Mesothelial cell of epicardium (in vitro differentiated cells): ENCODE measurements around the gene LTBP4. TPM values are rescaled to one million over a fixed set of nuclear protein-coding genes. Genes with fewer than 3 reads are reported as not detected.

ENCODE experiments used
- DNase-seq, 2 experiments: peaks; one replicate each; pipeline ENCODE4 v3.0.0; 2021; ENCODE audit warnings: low spot score in 2 of 2; ENCODE audit not compliant: unreplicated experiment in 2 of 2
- H3K27ac Mint-ChIP-seq: 2 replicates; pipeline ENCODE4 v1.8.0; 2021; ENCODE audit warnings: mixed read lengths
- H3K27me3 Mint-ChIP-seq: 2 replicates; pipeline ENCODE4 v1.8.0; 2021; ENCODE audit warnings: low read depth, mixed read lengths
- H3K36me3 Mint-ChIP-seq: 2 replicates; pipeline ENCODE4 v1.8.0; 2021; ENCODE audit warnings: mixed read lengths
- H3K4me1 Mint-ChIP-seq: 2 replicates; pipeline ENCODE4 v1.8.0; 2021; ENCODE audit warnings: mixed read lengths
- H3K4me3 Mint-ChIP-seq: 2 replicates; pipeline ENCODE4 v1.8.0; 2021; ENCODE audit warnings: mild to moderate bottlenecking, moderate library complexity, mixed read lengths
- H3K9me3 Mint-ChIP-seq: 2 replicates; pipeline ENCODE4 v1.8.0; 2021; ENCODE audit warnings: mixed read lengths
- CTCF ChIP-seq: fragments of 200-600 bp; sonication (generic); IDR thresholded peaks from one replicate; pipeline ENCODE4 v1.5.0; 2021; ENCODE audit warnings: antibody characterized with exemption; ENCODE audit not compliant: unreplicated experiment
- total RNA-seq: library from RNA; stranded (reverse); gene quantifications from 3 replicates; pipeline ENCODE4 v1.2.1, GENCODE V29; 2021

Gene LTBP4
- total RNA-seq, 1 donor from 2014 or later, result 344 TPM

- no peaks in the 10 kb centered on the region for H3K9me3 Mint-ChIP-seq
- TF ChIP-seq CTCF, result no peak
- no peak for DNase-seq
- peaks cover 27% of the 10 kb centered on the region for H3K36me3 Mint-ChIP-seq
- no peak overlapping the region for H3K27ac Mint-ChIP-seq
- H3K27me3 Mint-ChIP-seq, result peaks cover 5% of the 10 kb centered on the region
- no peak overlapping the region for H3K4me3 Mint-ChIP-seq
- H3K4me1 Mint-ChIP-seq, result peaks cover 16% of the 10 kb centered on the region
These were observed 28.2 kb downstream of the LTBP4 start for GRCh38 chr19:40629346-40629745.

- peaks cover 21% of the 10 kb centered on the region for H3K36me3 Mint-ChIP-seq
- DNase-seq, result no peak
- peaks cover 13% of the 10 kb centered on the region for H3K4me1 Mint-ChIP-seq
- no peak overlapping the region for H3K27ac Mint-ChIP-seq
- H3K9me3 Mint-ChIP-seq, result no peaks in the 10 kb centered on the region
- H3K27me3 Mint-ChIP-seq, result peaks cover 9% of the 10 kb centered on the region
- no peak for TF ChIP-seq CTCF
- no peak overlapping the region for H3K4me3 Mint-ChIP-seq
These were observed 29.5 kb downstream of the LTBP4 start for GRCh38 chr19:40630571-40631160.

- peaks cover 13% of the 10 kb centered on the region for H3K4me1 Mint-ChIP-seq
- peaks cover 9% of the 10 kb centered on the region for H3K27me3 Mint-ChIP-seq
- no peaks in the 10 kb centered on the region for H3K9me3 Mint-ChIP-seq
- DNase-seq, result no peak
- H3K27ac Mint-ChIP-seq, result no peak overlapping the region
- no peak overlapping the region for H3K4me3 Mint-ChIP-seq
- H3K36me3 Mint-ChIP-seq, result peaks cover 8% of the 10 kb centered on the region
- TF ChIP-seq CTCF, result no peak
These were observed 31.3 kb downstream of the LTBP4 start for GRCh38 chr19:40632311-40633036.

- DNase-seq, result no peak
- no peak overlapping the region for H3K4me3 Mint-ChIP-seq
- peaks cover 8% of the 10 kb centered on the region for H3K36me3 Mint-ChIP-seq
- H3K27ac Mint-ChIP-seq, result no peak overlapping the region
- no peaks in the 10 kb centered on the region for H3K9me3 Mint-ChIP-seq
- peaks cover 9% of the 10 kb centered on the region for H3K27me3 Mint-ChIP-seq
- H3K4me1 Mint-ChIP-seq, result peaks cover 13% of the 10 kb centered on the region
- TF ChIP-seq CTCF, result no peak
These were observed 32.0 kb downstream of the LTBP4 start for GRCh38 chr19:40633207-40633606.

GRCh38 chr19:40638327-40638726, 37.2 kb downstream of the LTBP4 start:
- Mint-ChIP-seq H3K27ac (no peak overlapping the region), H3K27me3 (peaks cover 7% of the 10 kb centered on the region), H3K36me3 (no peaks in the 10 kb centered on the region), H3K4me3 (no peak overlapping the region), H3K9me3 (no peaks in the 10 kb centered on the region), H3K4me1 (peaks cover 17% of the 10 kb centered on the region)
- TF ChIP-seq CTCF, result no peak
- no peak for DNase-seq
